MM.1S (cell line): ENCODE measurements around the gene GABRA5.

Experiments
- DNase-seq: peaks from one replicate; pipeline ENCODE4 v3.0.0-alpha.2; 2015
- H2AFZ ChIP-seq: fragments of 300-600 bp; sonication (generic); 2 replicates; pipeline ENCODE4 v1.6.0; 2016; ENCODE audit warnings: antibody characterized with exemption, low read length
- H3F3A ChIP-seq: fragments of 300-600 bp; sonication (generic); 2 replicates; pipeline ENCODE4 v1.6.1; 2016; ENCODE audit warnings: mild to moderate bottlenecking, antibody characterized with exemption, low read length, moderate library complexity, mixed read lengths; ENCODE audit not compliant: insufficient read depth
- H3K27ac ChIP-seq: fragments of 300-600 bp; sonication (generic); 2 replicates; pipeline ENCODE4 v1.5.1; 2016; ENCODE audit warnings: mild to moderate bottlenecking, low read length
- H3K27me3 ChIP-seq: fragments of 300-600 bp; sonication (generic); replicated peaks from 2 replicates; pipeline ENCODE4 v1.6.0; 2016; ENCODE audit warnings: low read length; ENCODE audit not compliant: insufficient read depth
- H3K36me3 ChIP-seq: fragments of 300-600 bp; sonication (generic); replicated peaks from 2 replicates; pipeline ENCODE4 v1.6.1; 2016; ENCODE audit warnings: mild to moderate bottlenecking, low read length, mixed read lengths; ENCODE audit not compliant: insufficient read depth
- H3K4me1 ChIP-seq: fragments of 300-600 bp; sonication (generic); 2 replicates; pipeline ENCODE4 v1.6.1; 2016; ENCODE audit warnings: low read length, mixed read lengths
- H3K4me2 ChIP-seq: fragments of 300-600 bp; sonication (generic); 2 replicates; pipeline ENCODE4 v1.6.0; 2016; ENCODE audit warnings: low read depth, low read length
- H3K4me3 ChIP-seq: fragments of 300-600 bp; sonication (generic); 2 replicates; pipeline ENCODE4 v1.5.1; 2016; ENCODE audit warnings: low read length, mixed read lengths
- H3K79me2 ChIP-seq: fragments of 300-600 bp; sonication (generic); 2 replicates; pipeline ENCODE4 v1.6.1; 2016; ENCODE audit warnings: mixed run types, low read length, mixed read lengths
- H3K9ac ChIP-seq: fragments of 300-600 bp; sonication (generic); 2 replicates; pipeline ENCODE4 v1.6.1; 2016; ENCODE audit warnings: low read length, mixed read lengths
- H3K9me2 ChIP-seq: fragments of 300-600 bp; sonication (generic); replicated peaks from 2 replicates; pipeline ENCODE4 v1.6.1; 2016; ENCODE audit warnings: mild to moderate bottlenecking, low read length, mixed read lengths; ENCODE audit not compliant: insufficient read depth
- H3K9me3 ChIP-seq: fragments of 300-600 bp; sonication (generic); replicated peaks from 2 replicates; pipeline ENCODE4 v1.6.1; 2016; ENCODE audit warnings: mild to moderate bottlenecking, low read length, mixed read lengths; ENCODE audit not compliant: insufficient read depth
- H4K20me1 ChIP-seq: fragments of 300-600 bp; sonication (generic); 2 replicates; pipeline ENCODE4 v1.6.1; 2016; ENCODE audit warnings: mild to moderate bottlenecking, low read length, moderate library complexity, mixed read lengths; ENCODE audit not compliant: insufficient read depth
- CTCF ChIP-seq: fragments of 300-600 bp; sonication (generic); IDR thresholded peaks from 2 replicates; pipeline ENCODE4 v1.5.1; 2016; ENCODE audit warnings: antibody characterized with exemption, low read length, mixed read lengths
- EZH2 ChIP-seq: fragments of 300-600 bp; sonication (generic); optimal IDR thresholded peaks from 2 replicates; pipeline ENCODE3; 2017; ENCODE audit warnings: low read depth, mild to moderate bottlenecking, antibody characterized with exemption, low read length, mixed read lengths
- EZH2phosphoT487 ChIP-seq: fragments of 300-600 bp; sonication (generic); IDR thresholded peaks from 2 replicates; pipeline ENCODE4 v1.6.1; 2018; ENCODE audit warnings: antibody characterized with exemption, low read length

The GABRA5 gene

GRCh38 chr15:26941489-26941888 lies 74.6 kb downstream of the GABRA5 start:
- no peaks in the 10 kb centered on the region for H3K9me2 ChIP-seq
- H3K4me3 ChIP-seq: no peak overlapping the region
- no peak overlapping the region for H3K4me2 ChIP-seq
- no peaks in the 10 kb centered on the region for H3K4me1 ChIP-seq
- no peaks in the 10 kb centered on the region for H3F3A ChIP-seq
- DNase-seq: no peak
- H3K9ac ChIP-seq: no peak overlapping the region
- no peaks in the 10 kb centered on the region for H3K36me3 ChIP-seq
- H3K27ac ChIP-seq: no peak overlapping the region
- no peak for TF ChIP-seq CTCF
- TF ChIP-seq EZH2: no peak
- no peak for TF ChIP-seq EZH2phosphoT487
- no peaks in the 10 kb centered on the region for H3K79me2 ChIP-seq
- no peaks in the 10 kb centered on the region for H3K9me3 ChIP-seq
- H3K27me3 ChIP-seq: no peaks in the 10 kb centered on the region
- H4K20me1 ChIP-seq: no peaks in the 10 kb centered on the region
- H2AFZ ChIP-seq: no peak overlapping the region

GRCh38 chr15:26943866-26944265 lies 77.0 kb downstream of the GABRA5 start:
- no peak overlapping the region for H3K9ac ChIP-seq
- no peak overlapping the region for H3K27ac ChIP-seq
- H3K4me3 ChIP-seq: no peak overlapping the region
- no peak overlapping the region for H3K4me2 ChIP-seq
- H3K9me2 ChIP-seq: no peaks in the 10 kb centered on the region
- H3K36me3 ChIP-seq: no peaks in the 10 kb centered on the region
- H3K79me2 ChIP-seq: no peaks in the 10 kb centered on the region
- DNase-seq: no peak
- TF ChIP-seq EZH2phosphoT487 (no peak), CTCF (no peak), EZH2 (no peak)
- no peaks in the 10 kb centered on the region for H3K4me1 ChIP-seq
- H2AFZ ChIP-seq: no peak overlapping the region
- no peaks in the 10 kb centered on the region for H3K9me3 ChIP-seq
- no peaks in the 10 kb centered on the region for H4K20me1 ChIP-seq
- H3K27me3 ChIP-seq: no peaks in the 10 kb centered on the region
- no peaks in the 10 kb centered on the region for H3F3A ChIP-seq

- Histone ChIP-seq H3K4me3 (no peak overlapping the region), H3K4me2 (no peak overlapping the region), H3K79me2 (no peaks in the 10 kb centered on the region), H4K20me1 (no peaks in the 10 kb centered on the region), H3K9me2 (no peaks in the 10 kb centered on the region), H3K36me3 (no peaks in the 10 kb centered on the region), H2AFZ (no peak overlapping the region), H3K4me1 (no peaks in the 10 kb centered on the region), H3F3A (no peaks in the 10 kb centered on the region), H3K27ac (no peak overlapping the region), H3K27me3 (no peaks in the 10 kb centered on the region), H3K9ac (no peak overlapping the region), H3K9me3 (no peaks in the 10 kb centered on the region)
- DNase-seq: no peak
- TF ChIP-seq CTCF (no peak), EZH2 (no peak), EZH2phosphoT487 (no peak)
Measured at GRCh38 chr15:26945046-26945445, 78.2 kb downstream of the GABRA5 start.
